CD14-positive monocyte (primary cell): ENCODE measurements around the gene LIPJ. TPM values are rescaled to one million over a fixed set of nuclear protein-coding genes. Genes with fewer than 3 reads are reported as not detected.

Source experiments
- DNase-seq, 3 donors: peaks; one replicate each; pipeline ENCODE4 v3.0.0-alpha.2; 2011 to 2022
- H2AFZ ChIP-seq: 2 replicates; pipeline ENCODE4 v1.6.0; 2012; ENCODE audit warnings: mild to moderate bottlenecking, low read depth, low read length, inconsistent platforms; ENCODE audit not compliant: insufficient read depth, poor library complexity, severe bottlenecking
- H3K27ac ChIP-seq, 2 donors: 1 replicate in 1 of 2; 2 replicates in 1 of 2; pipeline ENCODE4 v1.5.1; 2012 to 2013; ENCODE audit warnings: low read length in 2 of 2, control low read depth in 1 of 2, inconsistent platforms in 1 of 2, low read depth in 1 of 2, mild to moderate bottlenecking in 1 of 2
- H3K27me3 ChIP-seq, 2 donors: one replicate each; pipeline versions ENCODE4 v1.6.0 to v1.6.1; 2011 to 2013; ENCODE audit warnings: low read length in 2 of 2; ENCODE audit not compliant: control insufficient read depth in 2 of 2, insufficient read depth in 2 of 2
- H3K36me3 ChIP-seq, 2 donors: replicated peaks in 1 of 2; 1 replicate in 1 of 2; 2 replicates in 1 of 2; pipeline versions ENCODE4 v1.5.1 to v1.6.1; 2012 to 2013; ENCODE audit warnings: low read length in 2 of 2, control low read depth in 1 of 2, inconsistent platforms in 1 of 2, mild to moderate bottlenecking in 1 of 2; ENCODE audit not compliant: insufficient read depth in 2 of 2, control insufficient read depth in 1 of 2
- H3K4me1 ChIP-seq, 2 donors: 1 replicate in 1 of 2; 2 replicates in 1 of 2; pipeline versions ENCODE4 v1.5.1 to v1.6.1; 2012 to 2013; ENCODE audit warnings: low read length in 2 of 2, control low read depth in 1 of 2, inconsistent platforms in 1 of 2, mild to moderate bottlenecking in 1 of 2, moderate library complexity in 1 of 2; ENCODE audit not compliant: insufficient read depth in 2 of 2, control insufficient read depth in 1 of 2
- H3K4me2 ChIP-seq: replicated peaks from 2 replicates; pipeline ENCODE3; 2012; ENCODE audit warnings: low read length, moderate library complexity, mild to moderate bottlenecking; ENCODE audit not compliant: poor library complexity, severe bottlenecking; ENCODE audit errors: extremely low read depth
- H3K4me3 ChIP-seq, 3 experiments: fragments of 200-600 bp in 1 of 3; sonication (generic) in 1 of 3; replicated peaks in 1 of 3; 1 replicate in 2 of 3; 2 replicates in 1 of 3; pipeline ENCODE4 v1.5.1; 2011 to 2013; ENCODE audit warnings: low read length in 3 of 3, mild to moderate bottlenecking in 3 of 3, control low read depth in 2 of 3, low read depth in 2 of 3, inconsistent platforms in 1 of 3, moderate library complexity in 1 of 3
- H3K79me2 ChIP-seq: 2 replicates; pipeline ENCODE4 v1.6.0; 2012; ENCODE audit warnings: mild to moderate bottlenecking, control low read depth, inconsistent platforms, low read length, moderate library complexity; ENCODE audit not compliant: insufficient read depth
- H3K9ac ChIP-seq: 2 replicates; pipeline ENCODE4 v1.6.0; 2017; ENCODE audit warnings: low read length, mild to moderate bottlenecking; ENCODE audit not compliant: insufficient read depth, poor library complexity, severe bottlenecking
- H3K9me3 ChIP-seq, 2 donors: replicated peaks in 1 of 2; 1 replicate in 1 of 2; 2 replicates in 1 of 2; pipeline versions ENCODE4 v1.5.1 to v1.6.1; 2012 to 2013; ENCODE audit warnings: low read length in 2 of 2, control low read depth in 1 of 2; ENCODE audit not compliant: control insufficient read depth in 1 of 2, insufficient read depth in 1 of 2
- H4K20me1 ChIP-seq: 2 replicates; pipeline ENCODE4 v1.6.0; 2012; ENCODE audit warnings: mild to moderate bottlenecking, low read length, control low read depth, moderate library complexity; ENCODE audit not compliant: insufficient read depth
- H3K27ac Mint-ChIP-seq, 7 donors: one replicate each; pipeline ENCODE4 v1.8.0; 2020; ENCODE audit warnings: mild to moderate bottlenecking in 7 of 7, mixed read lengths in 7 of 7, moderate library complexity in 6 of 7, inconsistent platforms in 2 of 7
- H3K27me3 Mint-ChIP-seq, 3 donors: one replicate each; pipeline ENCODE4 v1.8.0; 2021 to 2022; ENCODE audit warnings: low read depth in 3 of 3, mild to moderate bottlenecking in 3 of 3, mixed read lengths in 3 of 3, moderate library complexity in 3 of 3, inconsistent platforms in 1 of 3
- H3K36me3 Mint-ChIP-seq, 2 donors: one replicate each; pipeline ENCODE4 v1.8.0; 2020; ENCODE audit warnings: mixed read lengths in 2 of 2, inconsistent platforms in 1 of 2, mild to moderate bottlenecking in 1 of 2
- H3K4me1 Mint-ChIP-seq: one replicate; pipeline ENCODE4 v1.8.0; 2020; ENCODE audit warnings: mild to moderate bottlenecking, mixed read lengths
- H3K4me3 Mint-ChIP-seq, 2 donors: one replicate each; pipeline ENCODE4 v1.8.0; 2020; ENCODE audit warnings: mild to moderate bottlenecking in 2 of 2, mixed read lengths in 2 of 2, moderate library complexity in 1 of 2
- H3K9me3 Mint-ChIP-seq, 7 donors: one replicate each; pipeline ENCODE4 v1.8.0; 2020 to 2022; ENCODE audit warnings: mixed read lengths in 7 of 7, mild to moderate bottlenecking in 6 of 7, moderate library complexity in 6 of 7, inconsistent platforms in 2 of 7
- WGBS: methylation state at CpG from one replicate; pipeline ENCODE4 v1.1.5; 2013; ENCODE audit warnings: missing lambda C conversion rate; ENCODE audit not compliant: insufficient coverage; 5-methylcytosine and 5-hydroxymethylcytosine counted together
- intact Hi-C, 2 donors: fragments of 100-400 bp; cut with micrococcal nuclease; formaldehyde crosslinking; loops; one replicate each; pipeline versions ENCODE4 v1.15.0 to v1.15.1; 2023
- polyA plus RNA-seq, 3 donors: library from polyadenylated mRNA; depleted of rRNA in 1 of 3; unstranded in 2 of 3; stranded (reverse) in 1 of 3; fragments of 300-500 nt in 2 of 3; fragments of >200 nt in 1 of 3; fragmentation: Illumina TruSeq in 2 of 3; gene quantifications; 1 replicate in 2 of 3; 2 replicates in 1 of 3; pipeline ENCODE4 v1.2.3, GENCODE V29; 2012 to 2021
- TF ChIP-seq, protein P1 (sequence below): fragments of 200-600 bp; IDR thresholded peaks from one replicate; pipeline ENCODE4 v1.8.0; 2022; ENCODE audit warnings: antibody characterized with exemption, mild to moderate bottlenecking

LIPJ gene
- polyA plus RNA-seq, 3 donors = 0.04 TPM; not detected in 2

DNA sequence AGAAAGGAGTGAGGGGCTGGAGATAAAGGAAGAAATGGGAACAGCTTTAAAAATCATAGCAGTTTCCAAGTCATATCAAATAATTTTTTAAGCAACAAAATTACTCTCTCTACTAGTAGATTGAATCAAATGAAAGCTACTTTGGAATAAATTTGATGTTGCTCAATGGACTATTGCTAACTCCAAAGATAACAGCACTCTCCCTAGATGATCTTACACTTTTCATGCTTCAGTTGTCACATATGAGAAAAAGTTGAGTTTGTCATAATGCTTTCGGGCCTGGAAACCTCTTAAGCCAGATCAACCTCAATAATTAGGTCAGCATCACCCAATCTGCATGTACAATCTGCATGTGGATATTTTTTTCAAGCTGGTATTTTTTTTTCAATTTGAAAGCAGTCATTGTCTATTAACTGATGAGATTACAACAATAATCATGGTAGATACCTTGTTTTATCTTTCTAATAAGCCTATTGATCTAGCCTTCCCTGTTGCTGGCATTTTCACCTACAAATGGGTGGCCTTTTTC lies 31.3 kb downstream of the LIPJ start:
- no peak overlapping the region for H3K9ac ChIP-seq
- no peak overlapping the region for H3K27ac ChIP-seq
- Mint-ChIP-seq H3K27ac (no peak overlapping the region), H3K27me3 (peaks cover 0 to 3% (median 2%) of the 10 kb centered on the region in 3 donors), H3K36me3 (no peaks in the 10 kb centered on the region), H3K4me3 (no peak overlapping the region), H3K4me1 (no peaks in the 10 kb centered on the region), H3K9me3 (peaks cover 0 to 9% (median 0%) of the 10 kb centered on the region in 7 donors)
- intact Hi-C loops = no loop called here
- TF ChIP-seq, protein P1, sequence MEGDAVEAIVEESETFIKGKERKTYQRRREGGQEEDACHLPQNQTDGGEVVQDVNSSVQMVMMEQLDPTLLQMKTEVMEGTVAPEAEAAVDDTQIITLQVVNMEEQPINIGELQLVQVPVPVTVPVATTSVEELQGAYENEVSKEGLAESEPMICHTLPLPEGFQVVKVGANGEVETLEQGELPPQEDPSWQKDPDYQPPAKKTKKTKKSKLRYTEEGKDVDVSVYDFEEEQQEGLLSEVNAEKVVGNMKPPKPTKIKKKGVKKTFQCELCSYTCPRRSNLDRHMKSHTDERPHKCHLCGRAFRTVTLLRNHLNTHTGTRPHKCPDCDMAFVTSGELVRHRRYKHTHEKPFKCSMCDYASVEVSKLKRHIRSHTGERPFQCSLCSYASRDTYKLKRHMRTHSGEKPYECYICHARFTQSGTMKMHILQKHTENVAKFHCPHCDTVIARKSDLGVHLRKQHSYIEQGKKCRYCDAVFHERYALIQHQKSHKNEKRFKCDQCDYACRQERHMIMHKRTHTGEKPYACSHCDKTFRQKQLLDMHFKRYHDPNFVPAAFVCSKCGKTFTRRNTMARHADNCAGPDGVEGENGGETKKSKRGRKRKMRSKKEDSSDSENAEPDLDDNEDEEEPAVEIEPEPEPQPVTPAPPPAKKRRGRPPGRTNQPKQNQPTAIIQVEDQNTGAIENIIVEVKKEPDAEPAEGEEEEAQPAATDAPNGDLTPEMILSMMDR = no peak
- H2AFZ ChIP-seq = no peak overlapping the region
- no peaks in the 10 kb centered on the region for H3K27me3 ChIP-seq
- H3K4me3 ChIP-seq = no peak overlapping the region
- no peaks in the 10 kb centered on the region for H3K9me3 ChIP-seq
- no peak for DNase-seq
- no CpG with 5 or more reads among the region's 1 CpG for WGBS
- H3K4me1 ChIP-seq = no peaks in the 10 kb centered on the region
- H3K4me2 ChIP-seq = no peak overlapping the region
- H3K36me3 ChIP-seq = no peaks in the 10 kb centered on the region
- H3K79me2 ChIP-seq = no peaks in the 10 kb centered on the region
- no peaks in the 10 kb centered on the region for H4K20me1 ChIP-seq

DNA sequence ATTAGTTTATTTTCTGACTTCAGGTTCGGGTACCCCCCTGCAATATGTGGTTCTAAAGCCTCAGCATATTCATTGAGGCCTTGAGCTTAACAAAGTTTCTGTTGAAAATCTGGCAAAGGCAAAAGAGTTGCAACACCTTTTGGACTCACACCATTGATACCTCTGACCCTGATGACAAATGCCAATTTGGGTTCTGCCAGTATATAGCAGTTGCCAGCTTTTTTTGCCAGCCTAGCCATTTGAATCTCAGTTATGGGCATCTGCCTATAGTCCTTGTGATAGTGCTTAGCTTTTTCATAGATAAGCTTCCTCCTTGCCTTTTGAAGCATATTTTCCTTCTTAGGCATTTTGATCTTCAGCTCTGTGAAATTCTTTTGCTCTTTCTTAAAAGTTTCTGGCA lies 31.9 kb downstream of the LIPJ start:
- no peaks in the 10 kb centered on the region for H3K4me1 ChIP-seq
- H3K4me2 ChIP-seq = no peak overlapping the region
- H2AFZ ChIP-seq = no peak overlapping the region
- intact Hi-C loops = no loop called here
- no peak overlapping the region for H3K4me3 ChIP-seq
- no peak overlapping the region for H3K9ac ChIP-seq
- H3K79me2 ChIP-seq = no peaks in the 10 kb centered on the region
- no peak overlapping the region for H3K27ac ChIP-seq
- no peaks in the 10 kb centered on the region for H3K36me3 ChIP-seq
- Mint-ChIP-seq H3K9me3 (peaks cover 0 to 9% (median 0%) of the 10 kb centered on the region in 7 donors), H3K36me3 (no peaks in the 10 kb centered on the region), H3K27me3 (peaks cover 0 to 3% (median 2%) of the 10 kb centered on the region in 3 donors), H3K4me3 (no peak overlapping the region), H3K27ac (no peak overlapping the region), H3K4me1 (no peaks in the 10 kb centered on the region)
- no peaks in the 10 kb centered on the region for H3K9me3 ChIP-seq
- DNase-seq = no peak
- H3K27me3 ChIP-seq = no peaks in the 10 kb centered on the region
- TF ChIP-seq, protein P1 = no peak
- WGBS = no CpG with 5 or more reads among the region's 1 CpG
- H4K20me1 ChIP-seq = no peaks in the 10 kb centered on the region
